Measurements from ENCODE around the gene BEGAIN. TPM values are rescaled to one million over a fixed set of nuclear protein-coding genes. Genes with fewer than 3 reads are reported as not detected.

Gene BEGAIN
- total and polyA plus RNA-seq, 9 of the 15 experiments (the other 6 are each of a cell fraction or from before 2014, with no cell fraction given), result 0.07 to 0.68 (median 0.55) TPM; not detected in 3

- TF ChIP-seq RREB1 (CRISPR knock-in tag; IDR thresholded peaks at IDR 0.05), result no peak
- no peak for TF ChIP-seq PATZ1 (CRISPR knock-in tag; IDR thresholded peaks at IDR 0.05; ENCODE audit: borderline replicate concordance)
- no peak for TF ChIP-seq SLC30A9 (CRISPR knock-in tag; IDR thresholded peaks at IDR 0.05)
- TF ChIP-seq BCL6 (CRISPR knock-in tag; IDR thresholded peaks at IDR 0.05), result no peak
- TF ChIP-seq CREB1 (IDR thresholded peaks at IDR 0.05), result no peak
- no peak for TF ChIP-seq CREB1 (CRISPR knock-in tag; IDR thresholded peaks at IDR 0.05)
- TF ChIP-seq ZNF584 (CRISPR knock-in tag; IDR thresholded peaks at IDR 0.05; ENCODE audit: low read depth), result no peak
- no peak for TF ChIP-seq ZNF644 (tag; IDR thresholded peaks at IDR 0.05; ENCODE audit: low read depth)
- TF ChIP-seq ZNF668 (CRISPR knock-in tag; IDR thresholded peaks at IDR 0.05), result no peak
- no peak for TF ChIP-seq HNRNPLL (IDR thresholded peaks at IDR 0.05; ENCODE audit: low read depth, low read length, poor library complexity, severe bottlenecking)
- TF ChIP-seq SETDB1 (IDR thresholded peaks at IDR 0.05; ENCODE audit: low read length), result no peak
- no peak for TF ChIP-seq ZNF561 (CRISPR knock-in tag; conservative IDR thresholded peaks at IDR 0.05)
- TF ChIP-seq ZBTB2 (IDR thresholded peaks at IDR 0.05), result no peak
- TF ChIP-seq ZC3H11A (IDR thresholded peaks at IDR 0.05; ENCODE audit: low read depth, low read length), result no peak
- no peak for TF ChIP-seq ZNF699 (CRISPR knock-in tag; IDR thresholded peaks at IDR 0.05; ENCODE audit: insufficient replicate concordance)
Observed at GRCh38 chr14:100495917-100496316, 91.3 kb downstream of the BEGAIN start (continued).

Measured in K562 (cell line).